Anterior cingulate cortex (tissue), 58 donors: ENCODE measurements around the gene C5orf52.

Experiments
- DNase-seq, 58 donors: peaks; one replicate each; lab custom pipeline; 2025; lab: John Stamatoyannopoulos, UW

Gene C5orf52

DNA sequence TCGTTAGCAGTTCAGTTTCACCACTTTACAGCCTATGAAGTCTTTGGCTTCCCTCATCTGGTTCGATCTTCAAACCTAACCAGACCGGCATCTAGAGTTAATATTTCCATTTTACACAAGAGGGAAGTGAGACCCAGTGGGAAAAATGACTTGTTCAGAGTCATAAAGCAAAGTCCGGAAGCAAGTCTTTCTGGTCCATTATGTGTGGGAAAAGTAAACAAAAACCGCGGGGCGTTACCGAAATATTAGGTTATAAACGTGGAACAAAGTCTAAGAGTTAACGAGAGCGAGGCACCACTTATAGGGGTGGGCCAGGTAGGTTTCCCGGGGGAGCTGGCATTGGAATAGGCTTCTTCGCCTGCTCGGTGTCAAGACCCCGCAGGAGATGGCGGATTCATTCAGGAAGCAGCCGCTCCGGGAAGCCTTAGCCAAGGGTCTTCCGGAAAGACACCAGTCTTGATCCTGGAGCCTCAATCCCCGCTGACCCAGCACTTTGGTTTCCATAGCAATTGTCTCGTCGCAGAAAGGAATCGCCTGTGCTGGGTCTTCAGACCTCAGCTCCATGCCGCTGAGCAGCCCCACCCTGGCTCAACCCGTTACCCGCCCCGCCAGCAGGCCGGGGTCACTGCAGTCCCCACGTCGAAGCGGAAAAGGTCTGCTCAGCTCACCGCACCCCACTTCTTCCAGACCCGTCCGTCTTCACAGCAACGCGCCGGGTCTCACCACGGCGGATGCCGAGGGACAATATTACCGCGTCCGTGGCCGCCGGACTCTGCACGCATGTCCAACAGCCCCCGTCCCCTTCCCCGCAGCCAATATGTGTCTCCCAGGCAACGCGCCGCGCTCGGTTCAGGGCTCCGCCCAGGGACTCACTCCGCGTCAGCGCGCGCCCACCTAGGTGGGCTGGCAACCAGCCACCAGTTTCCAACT is at the start of gene C5orf52:
C5orf52 (plus strand) TSS at position 872 of the 930 bp plus-strand sequence. CDS start 82 bp downstream, outside the sequence.
- DNase-seq: peak in 34 of 58 donors; percentile 2 to 64 (median 24)

DNA sequence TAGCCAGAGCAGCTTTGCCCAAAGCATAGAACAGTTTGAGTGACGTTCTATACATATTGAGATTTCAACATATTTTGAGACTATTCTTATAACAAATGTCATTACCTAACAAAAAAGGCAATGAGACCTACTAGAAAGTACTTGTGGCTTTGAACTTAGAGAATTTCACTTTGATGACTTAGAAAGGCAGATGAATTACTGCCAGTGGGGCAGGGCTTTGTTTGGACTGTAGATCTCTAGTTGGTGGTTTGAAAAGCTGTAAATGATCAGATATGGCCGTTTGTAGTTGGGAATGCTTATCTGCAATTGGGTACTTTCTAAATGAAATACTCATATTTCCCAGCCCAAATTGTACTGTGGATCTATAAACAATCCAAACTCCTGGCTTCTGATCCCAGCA is 47.2 kb upstream of the C5orf52 start:
- DNase-seq: no peak

DNA sequence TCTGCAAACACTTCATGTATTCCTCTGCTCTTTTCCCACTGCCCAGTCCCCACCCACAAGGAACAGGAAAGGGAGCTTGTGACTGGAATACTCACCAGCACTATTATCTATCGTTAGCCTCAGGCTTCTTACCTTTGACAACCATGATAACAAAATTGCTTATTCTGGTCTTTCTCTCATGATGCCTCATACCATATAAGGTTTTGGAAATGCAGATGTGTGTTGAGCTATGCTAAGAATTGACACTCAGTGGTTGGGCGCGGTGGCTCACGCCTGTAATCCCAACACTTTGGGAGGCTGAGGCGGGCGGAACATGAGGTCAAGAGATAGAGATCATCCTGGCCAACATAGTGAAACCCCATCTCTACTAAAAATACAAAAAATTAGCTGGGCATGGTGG is 44.5 kb upstream of the C5orf52 start:
- DNase-seq: no peak

DNA sequence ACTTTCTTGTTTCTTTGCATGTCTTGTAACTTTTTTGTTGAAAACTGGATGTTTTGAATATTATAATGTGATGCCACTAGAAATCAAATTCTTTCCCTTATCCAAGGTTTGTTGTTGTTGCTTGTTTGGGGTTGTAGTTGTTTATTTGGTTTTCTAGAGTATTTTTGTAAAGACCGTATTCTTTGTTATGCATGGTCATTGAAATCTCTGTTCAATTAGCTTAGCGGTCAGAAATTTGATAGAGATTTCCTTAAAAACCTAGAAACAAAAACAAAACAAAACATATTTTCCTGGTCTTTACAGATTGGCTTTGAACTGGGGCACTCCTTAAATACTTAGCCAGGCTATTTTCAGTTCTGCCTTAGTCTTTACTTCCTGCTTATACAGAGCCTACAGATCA is 41.0 kb upstream of the C5orf52 start:
- no peak for DNase-seq

GRCh38 chr5:157640406-157641066 is 30.8 kb upstream of the C5orf52 start:
- no peak for DNase-seq

DNA sequence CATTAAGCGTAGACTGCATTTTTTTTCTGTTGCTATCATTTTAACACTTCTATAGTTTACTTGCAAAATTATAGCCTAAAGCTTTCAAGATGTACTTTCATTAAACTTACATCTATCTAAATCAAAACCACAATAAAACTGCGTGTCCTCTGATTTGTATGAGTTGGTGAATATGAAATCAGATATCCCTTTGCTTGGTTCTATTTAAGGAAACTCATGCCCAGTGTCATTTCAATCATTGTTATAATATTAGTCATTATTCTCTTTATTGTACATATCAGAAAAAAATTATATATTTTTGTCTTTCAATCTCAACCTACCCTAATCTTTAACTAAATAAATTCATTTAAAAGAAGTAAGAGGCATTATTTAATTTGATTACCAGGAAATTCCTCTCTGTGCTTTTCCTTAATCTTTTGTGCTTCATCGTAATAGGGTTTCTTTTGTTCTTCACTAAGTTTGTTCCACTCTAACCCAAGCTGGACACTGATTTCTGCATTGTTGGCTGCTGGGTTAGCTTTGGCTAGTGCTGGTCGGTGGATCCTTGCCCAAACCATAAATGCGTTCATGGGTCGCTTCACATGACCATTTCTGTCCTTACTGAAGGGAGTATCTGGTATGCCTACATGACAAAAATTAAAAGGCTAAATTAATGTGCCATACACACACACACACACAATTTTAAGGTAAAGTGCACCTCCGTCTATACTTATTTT is 22.9 kb upstream of the C5orf52 start:
- DNase-seq: no peak

GRCh38 chr5:157649101-157649500 is 22.2 kb upstream of the C5orf52 start:
- no peak for DNase-seq

DNA sequence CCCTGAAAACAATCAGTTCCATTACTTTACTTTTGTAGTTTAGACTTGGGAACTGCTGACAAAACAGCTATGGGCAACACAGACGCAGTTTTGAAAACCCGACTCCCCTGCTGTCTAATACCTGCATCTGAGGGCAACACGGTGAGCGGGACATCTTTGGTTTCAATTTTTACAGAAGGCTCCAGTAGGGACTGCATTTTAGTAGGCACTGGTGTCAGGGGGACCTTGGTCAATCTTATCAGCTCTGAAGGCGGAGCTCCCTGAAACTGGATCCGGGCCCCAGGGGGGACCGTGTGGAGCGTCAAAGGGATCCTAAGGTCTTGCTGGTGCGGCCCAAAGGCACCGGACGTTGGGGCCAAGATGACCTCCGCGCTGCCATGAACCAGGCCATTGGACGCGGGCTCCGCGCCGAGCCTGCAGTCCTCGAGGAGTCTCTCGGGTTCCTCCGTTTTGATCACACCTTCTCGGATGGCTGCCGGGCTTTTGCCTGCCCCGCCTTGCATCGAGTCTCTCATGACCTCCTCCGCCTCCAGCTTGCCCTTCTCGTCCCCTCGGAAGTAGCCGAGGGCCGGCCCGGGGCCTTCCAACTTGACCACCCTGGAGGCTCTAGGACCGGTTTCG is 20.2 kb upstream of the C5orf52 start:
- DNase-seq: no peak

GRCh38 chr5:157651623-157652376 is 19.5 kb upstream of the C5orf52 start:
- DNase-seq: peak in 7 of 58 donors; percentile 2 to 7 (median 5)

- DNase-seq: no peak
These were observed 19.0 kb upstream of the C5orf52 start, which contains the start of gene SOX30 for GRCh38 chr5:157652377-157652692. TSS of gene SOX30 (minus strand) at chr5:157652438. CDS start at chr5:157652078, 360 bp downstream.

DNA sequence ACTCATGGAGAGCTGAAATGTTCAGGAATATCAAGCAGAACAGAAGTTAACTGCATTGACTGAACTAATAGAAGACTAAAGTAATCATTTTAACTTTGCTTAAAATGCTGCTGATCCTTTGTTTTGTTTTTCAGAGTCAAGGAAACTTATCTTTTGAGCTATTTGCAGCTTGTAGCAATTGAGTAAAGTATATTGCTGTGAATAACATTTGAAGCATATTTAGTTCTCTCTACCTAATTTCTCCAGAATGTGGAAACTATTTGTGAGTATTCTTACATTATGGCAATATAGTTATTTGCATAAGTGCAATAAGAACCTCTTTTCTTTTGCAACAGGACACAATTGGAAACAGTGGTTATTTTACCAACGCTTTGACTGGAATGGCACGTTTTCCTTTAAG is 13.8 kb upstream of the C5orf52 start:
- DNase-seq: no peak

DNA sequence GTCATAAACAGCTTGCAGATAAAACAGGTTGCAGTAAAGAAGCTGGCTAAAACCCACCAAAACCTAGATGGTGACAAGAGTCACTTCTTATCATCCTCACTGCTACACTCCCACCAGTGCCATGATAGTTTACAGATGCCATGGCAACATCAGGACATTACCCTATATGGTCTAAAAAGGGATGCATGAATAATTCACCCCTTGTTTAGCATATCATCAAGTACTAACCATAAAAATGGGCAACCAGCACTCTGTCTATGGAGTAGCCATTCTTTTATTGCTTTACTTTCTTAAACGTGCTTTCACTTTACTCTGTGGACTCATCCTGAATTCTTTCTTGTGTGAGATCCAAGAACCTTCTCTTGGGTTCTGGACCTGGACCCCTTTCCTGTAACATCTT is 12.4 kb upstream of the C5orf52 start:
- no peak for DNase-seq

GRCh38 chr5:157659868-157660660 is 11.3 kb upstream of the C5orf52 start:
- no peak for DNase-seq

DNA sequence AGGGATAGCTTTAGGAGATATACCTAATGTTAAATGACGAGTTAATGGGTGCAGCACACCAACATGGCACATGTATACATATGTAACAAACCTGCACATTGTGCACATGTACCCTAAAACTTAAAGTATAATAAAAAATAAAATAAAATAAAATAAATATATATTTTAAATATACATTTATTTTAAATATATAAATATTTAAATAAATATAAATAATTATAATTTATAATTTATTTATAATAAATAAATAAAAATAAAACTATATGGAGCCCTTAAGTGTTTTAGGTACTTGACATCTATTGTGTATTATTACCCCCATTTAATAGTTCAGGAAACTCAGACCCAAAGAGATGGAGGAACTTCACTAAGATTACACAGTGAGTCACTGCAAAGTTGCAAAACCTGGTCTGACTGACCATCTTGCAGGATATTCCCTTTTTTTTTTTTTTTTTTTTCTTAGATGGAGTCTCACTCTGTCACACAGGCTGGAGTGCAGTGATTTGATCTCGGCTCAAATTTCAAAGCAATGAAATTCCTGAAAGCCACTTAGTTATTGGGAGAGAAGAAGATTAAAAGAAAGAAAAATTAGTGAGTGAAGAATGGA is 5.8 kb upstream of the C5orf52 start:
- DNase-seq: no peak

DNA sequence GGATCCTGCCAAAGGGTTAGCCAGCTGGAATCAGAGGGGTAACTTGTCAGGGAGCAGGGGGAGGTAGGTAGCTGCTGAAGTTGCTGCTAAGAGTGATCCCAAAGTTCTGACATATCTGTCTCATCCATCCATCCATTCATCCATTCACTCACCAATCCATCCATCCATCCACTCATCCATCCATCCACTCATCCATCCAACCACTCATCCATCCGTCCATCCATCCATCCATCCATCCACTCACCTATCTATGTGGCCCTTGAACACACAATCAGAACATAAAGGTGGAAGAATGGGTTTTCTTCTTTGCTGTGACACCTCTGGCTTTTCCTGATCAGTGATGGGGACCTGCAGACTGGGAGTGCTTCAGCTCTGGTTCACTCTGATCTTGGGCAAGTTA is 3.0 kb upstream of the C5orf52 start:
- DNase-seq: no peak

GRCh38 chr5:157669701-157670097 is 1.6 kb upstream of the C5orf52 start:
- DNase-seq: no peak

DNA sequence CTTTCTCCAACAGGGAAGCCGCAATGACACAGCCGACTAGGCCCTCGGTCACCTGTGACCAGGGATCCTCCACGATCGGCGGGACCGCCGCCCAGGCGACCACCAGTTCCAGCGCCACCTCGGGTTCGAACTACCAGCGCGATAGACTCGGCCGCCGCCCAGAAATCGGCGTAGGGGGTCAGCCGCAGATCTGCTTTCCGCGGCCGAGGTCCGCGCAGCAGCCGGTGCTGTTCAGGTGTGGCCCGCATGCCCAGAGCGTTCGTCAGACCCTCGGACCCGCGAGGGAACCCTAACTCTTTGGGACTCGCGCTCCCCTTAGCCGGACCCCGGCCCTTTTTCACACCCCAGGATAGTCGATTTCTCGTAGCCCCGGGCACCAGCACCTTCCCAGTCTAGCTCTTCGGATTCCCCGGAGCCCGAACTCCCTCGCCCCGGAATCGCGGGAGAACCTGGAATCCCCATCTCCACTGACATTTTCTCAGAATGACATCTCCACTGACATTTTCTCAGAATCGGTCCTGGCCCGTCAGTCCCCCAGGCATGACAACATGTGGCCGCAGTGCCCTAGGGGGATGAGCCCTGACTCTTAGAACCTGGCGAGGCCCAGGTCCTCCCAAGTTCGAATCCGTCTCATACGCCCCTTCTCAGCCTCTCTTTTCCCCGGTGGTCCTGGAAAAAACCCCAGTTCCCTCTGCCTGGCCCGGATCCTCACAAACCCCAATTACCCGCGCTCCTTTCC is 428 bp downstream of the C5orf52 start:
- no peak for DNase-seq

- no peak for DNase-seq
These were observed 1.6 kb downstream of the C5orf52 start for GRCh38 chr5:157672976-157673375.
